ENCODE data around the gene RAB40A.

- TF ChIP-seq CTCF (IDR thresholded peaks at IDR 0.05; ENCODE audit: insufficient read depth, low read length, poor library complexity, severe bottlenecking) (no peak), EZH2phosphoT487 (conservative IDR thresholded peaks at IDR 0.05; ENCODE audit: low read length) (no peak)
Observed at GRCh38 chrX:103483720-103484119, 35.6 kb downstream of the RAB40A start.
